Keratinocyte (primary cell): ENCODE measurements around the gene SPATA6. TPM values are rescaled to one million over a fixed set of nuclear protein-coding genes. Genes with fewer than 3 reads are reported as not detected.

Experiments
- DNase-seq: peaks from one replicate; pipeline ENCODE4 v3.0.0-alpha.2; 2011; ENCODE audit warnings: low read depth, missing footprints, low spot score
- FAIRE-seq: peaks from 2 replicates; lab custom pipeline; 2011; peaks lifted over from hg19 to GRCh38; lab: Jason Lieb, UNC
- H2AFZ ChIP-seq: 2 replicates; pipeline ENCODE4 v1.6.0; 2012; ENCODE audit warnings: low read length, control low read depth, inconsistent platforms; ENCODE audit not compliant: control insufficient read depth
- H3K27ac ChIP-seq: 2 replicates; pipeline ENCODE4 v1.5.1; 2011; ENCODE audit warnings: low read length; ENCODE audit not compliant: control insufficient read depth, insufficient read depth
- H3K27me3 ChIP-seq: 3 replicates; pipeline ENCODE4 v1.6.0; 2011; ENCODE audit warnings: low read length; ENCODE audit not compliant: control insufficient read depth, insufficient read depth; ENCODE audit errors: extremely low read depth
- H3K36me3 ChIP-seq, 2 experiments: 2 replicates in 1 of 2; 3 replicates in 1 of 2; pipeline ENCODE4 v1.5.1; 2011; ENCODE audit warnings: low read length in 2 of 2, mild to moderate bottlenecking in 1 of 2; ENCODE audit not compliant: control insufficient read depth in 2 of 2, insufficient read depth in 2 of 2; ENCODE audit errors: extremely low read depth in 1 of 2
- H3K4me1 ChIP-seq: 3 replicates; pipeline ENCODE4 v1.5.1; 2011; ENCODE audit warnings: low read length; ENCODE audit not compliant: control insufficient read depth, insufficient read depth; ENCODE audit errors: extremely low read depth
- H3K4me2 ChIP-seq: 3 replicates; pipeline ENCODE4 v1.6.0; 2011; ENCODE audit warnings: low read depth, low read length; ENCODE audit not compliant: control insufficient read depth, insufficient read depth; ENCODE audit errors: extremely low read depth
- H3K4me3 ChIP-seq, 3 experiments: fragments of 200-600 bp in 1 of 3; sonication (generic) in 1 of 3; 2 replicates in 2 of 3; 3 replicates in 1 of 3; pipeline ENCODE4 v1.5.1; 2011 to 2016; ENCODE audit warnings: low read length in 3 of 3, mild to moderate bottlenecking in 3 of 3, control low read depth in 2 of 3, inconsistent platforms in 1 of 3, low read depth in 1 of 3, mixed read lengths in 1 of 3, mixed run types in 1 of 3, moderate library complexity in 1 of 3; ENCODE audit not compliant: control insufficient read depth in 2 of 3, insufficient read depth in 2 of 3; ENCODE audit errors: extremely low read depth in 1 of 3
- H3K79me2 ChIP-seq: 2 replicates; pipeline ENCODE4 v1.6.0; 2012; ENCODE audit warnings: low read length; ENCODE audit not compliant: control insufficient read depth, insufficient read depth
- H3K9ac ChIP-seq: 3 replicates; pipeline ENCODE4 v1.6.0; 2011; ENCODE audit warnings: low read length; ENCODE audit not compliant: control insufficient read depth, insufficient read depth; ENCODE audit errors: extremely low read depth
- H3K9me1 ChIP-seq: 3 replicates; pipeline ENCODE4 v1.6.0; 2011; ENCODE audit warnings: low read length; ENCODE audit not compliant: control insufficient read depth, insufficient read depth; ENCODE audit errors: extremely low read depth
- H3K9me3 ChIP-seq: 2 replicates; pipeline ENCODE4 v1.5.1; 2012; ENCODE audit warnings: low read depth, low read length; ENCODE audit not compliant: control insufficient read depth
- H4K20me1 ChIP-seq: 3 replicates; pipeline ENCODE4 v1.6.0; 2011; ENCODE audit warnings: low read length; ENCODE audit not compliant: control insufficient read depth, insufficient read depth; ENCODE audit errors: extremely low read depth
- CTCF ChIP-seq, 3 experiments: IDR thresholded peaks in 1 of 3; conservative IDR thresholded peaks in 1 of 3; optimal IDR thresholded peaks in 1 of 3; 2 replicates in 2 of 3; 3 replicates in 1 of 3; pipeline versions ENCODE3 to v1.5.1; 2011; ENCODE audit warnings: low read length in 3 of 3, mild to moderate bottlenecking in 3 of 3, moderate library complexity in 2 of 3, control low read depth in 1 of 3, inconsistent platforms in 1 of 3; ENCODE audit not compliant: insufficient read depth in 2 of 3; ENCODE audit errors: extremely low read depth in 1 of 3
- EZH2 ChIP-seq: IDR thresholded peaks from one replicate; pipeline ENCODE4 v1.6.1; 2012; ENCODE audit warnings: inconsistent platforms, mild to moderate bottlenecking, low read length, moderate library complexity
- dilution Hi-C: fragments of 300-500 bp; cut with MboI; formaldehyde crosslinking; loops from one replicate; pipeline ENCODE4 v1.7.0; 2020; ENCODE audit warnings: low sequenced_read_pairs; ENCODE audit not compliant: extremely low pct_ligation_motif_present
- polyA plus RNA-seq, 5 experiments: library from polyadenylated mRNA; depleted of rRNA in 3 of 5; stranded (reverse) in 3 of 5; stranded (forward) in 1 of 5; unstranded in 1 of 5; fragments of >200 nt; gene quantifications; 1 replicate in 1 of 5; 2 replicates in 3 of 5; 3 replicates in 1 of 5; pipeline versions ENCODE4 v1.2.1 to v1.2.3, GENCODE V29; 2011 to 2012; ENCODE audit warnings: missing spikeins in 2 of 5, low read depth in 1 of 5, low replicate concordance in 1 of 5

SPATA6 gene
- polyA plus RNA-seq, 1 donor (not counting 4 experiments of a cell fraction or from before 2014, with no cell fraction given): 1.7 TPM

DNA sequence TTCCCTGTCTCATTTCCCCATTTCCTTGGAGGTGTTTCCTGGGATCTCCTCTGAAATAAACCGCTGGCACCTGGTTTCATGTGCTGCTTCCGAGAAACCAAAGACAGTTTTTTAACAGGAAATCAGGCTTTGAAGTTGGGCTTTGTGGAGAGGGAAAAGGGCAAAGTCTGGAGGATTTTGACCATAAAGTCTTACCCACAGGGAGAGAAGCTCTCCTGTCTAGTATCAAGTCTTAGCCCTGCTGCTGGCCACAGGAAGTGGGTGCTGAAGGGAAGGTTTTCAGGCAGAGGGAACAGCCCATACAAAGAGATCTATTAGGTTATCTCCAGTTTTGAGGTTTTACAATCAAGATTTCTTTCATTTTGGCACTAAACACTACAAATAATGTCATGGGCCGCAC lies 220.2 kb downstream of the SPATA6 start:
- no peak for TF ChIP-seq CTCF (optimal IDR thresholded peaks at IDR 0.05 in 1 of 3, IDR thresholded peaks at IDR 0.05 in 1 of 3, conservative IDR thresholded peaks at IDR 0.05 in 1 of 3; ENCODE audit: extremely low read depth in 1 of 3, insufficient read depth in 2 of 3, low read length in 3 of 3)
- no peak for TF ChIP-seq EZH2
- DNase-seq: no peak
- Histone ChIP-seq H3K9me1 (no peaks in the 10 kb centered on the region), H2AFZ (no peak overlapping the region), H3K27me3 (no peaks in the 10 kb centered on the region), H3K9ac (no peak overlapping the region), H3K36me3 (no peaks in the 10 kb centered on the region), H3K9me3 (no peaks in the 10 kb centered on the region), H3K79me2 (no peaks in the 10 kb centered on the region), H3K4me3 (no peak overlapping the region), H3K27ac (no peak overlapping the region), H4K20me1 (no peaks in the 10 kb centered on the region), H3K4me1 (no peaks in the 10 kb centered on the region), H3K4me2 (no peak overlapping the region)
- FAIRE-seq: no peak
- dilution Hi-C loops: no loop called here

- H4K20me1 ChIP-seq: no peaks in the 10 kb centered on the region
- H3K36me3 ChIP-seq: no peaks in the 10 kb centered on the region
- no peaks in the 10 kb centered on the region for H3K27me3 ChIP-seq
- no peak overlapping the region for H3K4me2 ChIP-seq
- H2AFZ ChIP-seq: no peak overlapping the region
- no peak for DNase-seq
- no peaks in the 10 kb centered on the region for H3K9me1 ChIP-seq
- TF ChIP-seq EZH2: no peak
- no peak for TF ChIP-seq CTCF (optimal IDR thresholded peaks at IDR 0.05 in 1 of 3, IDR thresholded peaks at IDR 0.05 in 1 of 3, conservative IDR thresholded peaks at IDR 0.05 in 1 of 3; ENCODE audit: extremely low read depth in 1 of 3, insufficient read depth in 2 of 3, low read length in 3 of 3)
- no peaks in the 10 kb centered on the region for H3K9me3 ChIP-seq
- FAIRE-seq: no peak
- H3K9ac ChIP-seq: no peak overlapping the region
- H3K4me1 ChIP-seq: no peaks in the 10 kb centered on the region
- no peak overlapping the region for H3K27ac ChIP-seq
- H3K79me2 ChIP-seq: no peaks in the 10 kb centered on the region
- dilution Hi-C loops: no loop called here
- H3K4me3 ChIP-seq: no peak overlapping the region
These were observed 220.7 kb downstream of the SPATA6 start for GRCh38 chr1:48251323-48251722.
